ENCODE measurements around the gene TMEM140.
"Not testable (repeated sequence)": the region's sequence is repeated elsewhere in the genome, so short reads cannot be mapped to it uniquely, and the experiment has no call there.

TMEM140 gene

DNA sequence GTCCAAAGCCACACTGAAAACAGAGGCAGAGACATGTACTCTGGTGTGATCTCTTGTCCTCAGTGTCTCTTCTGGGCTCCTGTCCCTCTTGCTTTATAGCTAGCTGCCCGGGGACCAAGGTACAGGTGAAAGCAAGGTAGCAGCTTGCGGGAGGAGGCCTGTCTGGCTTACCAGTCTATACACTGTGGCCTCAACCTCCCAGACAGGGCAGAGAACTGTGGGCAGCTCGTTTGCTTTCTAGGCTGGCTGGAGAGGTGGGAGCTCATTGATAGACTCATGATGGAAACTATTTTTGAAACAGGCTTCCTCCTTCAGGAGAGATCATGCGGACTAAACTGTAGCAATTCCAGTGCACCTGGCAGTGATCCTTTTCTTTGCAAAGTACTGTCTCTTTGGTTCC is 18.0 kb downstream of the TMEM140 start:
- H3K9me3 ChIP-seq (ENCODE audit: control insufficient read depth, low read length): no peaks in the 10 kb centered on the region
- WGBS, 2 experiments: 95 to 96% methylated on average over 4 of the region's 4 CpGs
- H3K27ac ChIP-seq (ENCODE audit: insufficient read depth, low read depth, low read length, poor library complexity, severe bottlenecking): no peak overlapping the region
- H3K4me1 ChIP-seq (ENCODE audit: control insufficient read depth, insufficient read depth, low read length): peaks cover 9% of the 10 kb centered on the region
- no peak overlapping the region for H3K4me3 ChIP-seq (ENCODE audit: insufficient read depth, low read depth, low read length)
- H3K36me3 ChIP-seq (ENCODE audit: control insufficient read depth, insufficient read depth, low read length): peaks cover 32% of the 10 kb centered on the region
- H3K27me3 ChIP-seq (ENCODE audit: control insufficient read depth, insufficient read depth, low read length, poor library complexity, severe bottlenecking): no peaks in the 10 kb centered on the region

GRCh38 chr7:135166338-135166990 is 18.6 kb downstream of the TMEM140 start:
- peaks cover 32% of the 10 kb centered on the region for H3K36me3 ChIP-seq (ENCODE audit: control insufficient read depth, insufficient read depth, low read length)
- peaks cover 9% of the 10 kb centered on the region for H3K4me1 ChIP-seq (ENCODE audit: control insufficient read depth, insufficient read depth, low read length)

DNA sequence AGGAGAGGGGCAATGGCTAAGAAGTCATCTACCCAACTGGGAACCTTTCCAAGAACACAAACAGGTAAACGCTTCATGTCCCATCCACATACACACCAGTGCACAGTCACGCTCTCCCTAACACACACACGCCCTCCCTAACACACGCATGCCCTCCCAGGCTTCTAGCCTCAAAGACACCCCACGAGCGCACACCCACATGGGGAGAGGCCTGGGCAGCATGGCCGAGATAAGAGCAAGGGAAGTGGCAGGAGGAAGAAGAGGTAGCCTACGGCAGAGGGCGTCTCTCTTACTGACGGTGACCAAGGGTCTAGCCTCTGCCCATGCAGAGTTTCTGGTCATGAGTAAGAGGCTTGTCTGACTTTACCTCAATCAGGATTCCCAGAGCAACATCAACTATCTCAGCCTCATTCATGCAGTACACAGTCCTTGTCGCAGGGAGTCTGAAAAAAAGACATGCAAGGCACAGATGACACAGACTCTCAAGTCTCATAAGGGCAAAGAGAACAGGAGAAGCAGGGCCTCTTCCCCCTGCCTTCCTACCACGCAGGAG is 19.6 kb downstream of the TMEM140 start:
- Histone ChIP-seq H3K27ac (ENCODE audit: insufficient read depth, low read depth, low read length, poor library complexity, severe bottlenecking) (no peak overlapping the region), H3K9me3 (ENCODE audit: control insufficient read depth, low read length) (no peaks in the 10 kb centered on the region), H3K4me1 (ENCODE audit: control insufficient read depth, insufficient read depth, low read length) (peaks cover 9% of the 10 kb centered on the region), H3K27me3 (ENCODE audit: control insufficient read depth, insufficient read depth, low read length, poor library complexity, severe bottlenecking) (no peaks in the 10 kb centered on the region), H3K4me3 (ENCODE audit: insufficient read depth, low read depth, low read length) (no peak overlapping the region), H3K36me3 (ENCODE audit: control insufficient read depth, insufficient read depth, low read length) (peaks cover 32% of the 10 kb centered on the region)
- 87 to 89% methylated on average over 12 of the region's 12 CpGs for WGBS, 2 experiments

More at GRCh38 chr7:135166338-135166990, 18.6 kb downstream of the TMEM140 start:
- Histone ChIP-seq H3K9me3 (ENCODE audit: control insufficient read depth, low read length) (no peaks in the 10 kb centered on the region), H3K27ac (ENCODE audit: insufficient read depth, low read depth, low read length, poor library complexity, severe bottlenecking) (no peak overlapping the region), H3K4me3 (ENCODE audit: insufficient read depth, low read depth, low read length) (no peak overlapping the region), H3K27me3 (ENCODE audit: control insufficient read depth, insufficient read depth, low read length, poor library complexity, severe bottlenecking) (no peaks in the 10 kb centered on the region)
- WGBS, 2 experiments: 95 to 96% methylated on average over 18 of the region's 18 CpGs

GRCh38 chr7:135168001-135168400 is 20.1 kb downstream of the TMEM140 start:
- peaks cover 9% of the 10 kb centered on the region for H3K4me1 ChIP-seq (ENCODE audit: control insufficient read depth, insufficient read depth, low read length)
- H3K36me3 ChIP-seq (ENCODE audit: control insufficient read depth, insufficient read depth, low read length): peaks cover 32% of the 10 kb centered on the region
- no peaks in the 10 kb centered on the region for H3K27me3 ChIP-seq (ENCODE audit: control insufficient read depth, insufficient read depth, low read length, poor library complexity, severe bottlenecking)
- no peak overlapping the region for H3K4me3 ChIP-seq (ENCODE audit: insufficient read depth, low read depth, low read length)
- H3K9me3 ChIP-seq (ENCODE audit: control insufficient read depth, low read length): no peaks in the 10 kb centered on the region
- no peak overlapping the region for H3K27ac ChIP-seq (ENCODE audit: insufficient read depth, low read depth, low read length, poor library complexity, severe bottlenecking)
- WGBS, 2 experiments: 93 to 94% methylated on average over 4 to 5 of the region's 9 CpGs

DNA sequence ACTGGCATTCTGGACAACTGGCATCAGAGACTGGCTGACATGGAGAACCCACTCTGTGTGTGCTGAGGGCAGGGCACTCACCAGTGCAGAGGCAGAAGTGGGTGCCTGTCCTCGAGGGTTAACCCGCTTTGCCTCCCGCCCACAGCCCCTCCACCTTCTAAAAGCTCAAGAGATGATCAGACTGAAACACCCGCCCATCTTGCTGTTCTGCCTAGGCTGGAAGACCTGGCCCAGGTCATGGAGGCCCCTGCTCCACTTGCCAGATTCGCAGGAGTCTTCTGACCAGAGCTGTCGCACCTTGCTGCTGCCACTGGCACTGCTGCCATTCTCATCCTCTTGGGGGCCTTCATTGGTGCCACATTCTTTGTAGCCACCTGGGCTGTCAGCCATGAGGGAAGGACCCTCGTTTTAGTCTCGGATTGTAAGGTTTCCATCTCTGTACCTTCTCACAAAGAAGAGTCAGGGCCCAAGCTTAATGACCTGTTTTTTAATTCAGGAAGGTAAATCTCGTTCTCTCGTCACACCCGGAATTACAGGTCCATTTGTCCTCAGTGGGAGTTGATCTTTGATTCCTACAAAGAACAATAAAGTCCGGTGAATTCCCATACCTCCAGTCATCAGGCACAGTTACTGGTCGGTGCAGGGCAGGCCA is 20.7 kb downstream of the TMEM140 start:
- Histone ChIP-seq H3K27ac (ENCODE audit: insufficient read depth, low read depth, low read length, poor library complexity, severe bottlenecking) (no peak overlapping the region), H3K9me3 (ENCODE audit: control insufficient read depth, low read length) (no peaks in the 10 kb centered on the region), H3K4me3 (ENCODE audit: insufficient read depth, low read depth, low read length) (no peak overlapping the region), H3K4me1 (ENCODE audit: control insufficient read depth, insufficient read depth, low read length) (peaks cover 9% of the 10 kb centered on the region), H3K27me3 (ENCODE audit: control insufficient read depth, insufficient read depth, low read length, poor library complexity, severe bottlenecking) (no peaks in the 10 kb centered on the region), H3K36me3 (ENCODE audit: control insufficient read depth, insufficient read depth, low read length) (peaks cover 32% of the 10 kb centered on the region)
- 90 to 93% methylated on average over 13 of the region's 13 CpGs for WGBS, 2 experiments

DNA sequence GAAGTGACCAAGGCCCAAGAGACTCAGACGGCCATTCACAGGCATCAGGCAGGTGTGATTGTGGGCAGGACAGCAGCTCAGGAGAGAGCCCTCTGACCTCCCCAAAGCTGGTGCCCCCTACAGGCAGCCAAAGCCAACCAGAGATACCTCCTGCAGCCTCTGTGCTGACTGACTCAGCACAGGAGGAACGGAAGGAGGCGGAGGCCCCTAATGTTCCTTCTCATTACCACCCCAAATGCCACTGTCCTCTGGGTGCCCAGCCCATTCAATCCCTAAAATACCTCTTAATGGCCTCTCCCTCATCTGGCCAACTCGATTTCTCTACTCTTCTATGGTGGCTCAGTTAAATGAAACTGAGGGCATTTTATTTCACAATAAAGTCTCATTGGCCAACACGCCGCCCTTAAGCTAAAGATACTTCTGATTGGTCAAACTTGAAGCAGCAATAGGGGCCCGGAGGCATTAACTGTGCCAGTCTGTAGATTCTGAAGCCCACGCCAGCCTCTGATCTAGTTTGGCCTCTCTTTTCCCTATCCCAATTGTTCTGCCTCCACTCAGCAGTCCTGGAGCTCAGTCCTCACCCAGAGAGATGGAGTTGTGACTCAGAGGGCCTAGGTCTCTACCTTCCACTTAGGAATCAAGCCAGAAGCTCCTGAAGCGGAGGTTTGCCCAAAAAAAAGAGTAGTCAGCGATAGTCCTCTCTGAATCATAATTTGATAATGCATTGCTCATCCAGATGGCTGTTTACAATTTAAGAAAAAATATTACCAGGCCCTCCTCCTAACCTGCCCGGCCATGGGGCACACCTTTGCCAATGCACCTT is 21.5 kb downstream of the TMEM140 start:
- Histone ChIP-seq H3K9me3 (ENCODE audit: control insufficient read depth, low read length) (no peaks in the 10 kb centered on the region), H3K4me3 (ENCODE audit: insufficient read depth, low read depth, low read length) (peak overlapping the region; percentile 91), H3K4me1 (ENCODE audit: control insufficient read depth, insufficient read depth, low read length) (peaks cover 9% of the 10 kb centered on the region), H3K36me3 (ENCODE audit: control insufficient read depth, insufficient read depth, low read length) (peaks cover 27% of the 10 kb centered on the region), H3K27ac (ENCODE audit: insufficient read depth, low read depth, low read length, poor library complexity, severe bottlenecking) (no peak overlapping the region), H3K27me3 (ENCODE audit: control insufficient read depth, insufficient read depth, low read length, poor library complexity, severe bottlenecking) (no peaks in the 10 kb centered on the region)
- WGBS, 2 experiments: 73 to 77% methylated on average over 10 to 11 of the region's 11 CpGs

- Histone ChIP-seq H3K36me3 (ENCODE audit: control insufficient read depth, insufficient read depth, low read length) (peaks cover 22% of the 10 kb centered on the region), H3K4me1 (ENCODE audit: control insufficient read depth, insufficient read depth, low read length) (peaks cover 9% of the 10 kb centered on the region), H3K4me3 (ENCODE audit: insufficient read depth, low read depth, low read length) (peak overlapping the region; percentile 91), H3K27ac (ENCODE audit: insufficient read depth, low read depth, low read length, poor library complexity, severe bottlenecking) (peak overlapping the region; percentile 87), H3K9me3 (ENCODE audit: control insufficient read depth, low read length) (no peaks in the 10 kb centered on the region), H3K27me3 (ENCODE audit: control insufficient read depth, insufficient read depth, low read length, poor library complexity, severe bottlenecking) (no peaks in the 10 kb centered on the region)
- 2 to 3% methylated on average over 17 of the region's 17 CpGs for WGBS, 2 experiments
Measured at GRCh38 chr7:135169964-135170273, 22.0 kb downstream of the TMEM140 start.

DNA sequence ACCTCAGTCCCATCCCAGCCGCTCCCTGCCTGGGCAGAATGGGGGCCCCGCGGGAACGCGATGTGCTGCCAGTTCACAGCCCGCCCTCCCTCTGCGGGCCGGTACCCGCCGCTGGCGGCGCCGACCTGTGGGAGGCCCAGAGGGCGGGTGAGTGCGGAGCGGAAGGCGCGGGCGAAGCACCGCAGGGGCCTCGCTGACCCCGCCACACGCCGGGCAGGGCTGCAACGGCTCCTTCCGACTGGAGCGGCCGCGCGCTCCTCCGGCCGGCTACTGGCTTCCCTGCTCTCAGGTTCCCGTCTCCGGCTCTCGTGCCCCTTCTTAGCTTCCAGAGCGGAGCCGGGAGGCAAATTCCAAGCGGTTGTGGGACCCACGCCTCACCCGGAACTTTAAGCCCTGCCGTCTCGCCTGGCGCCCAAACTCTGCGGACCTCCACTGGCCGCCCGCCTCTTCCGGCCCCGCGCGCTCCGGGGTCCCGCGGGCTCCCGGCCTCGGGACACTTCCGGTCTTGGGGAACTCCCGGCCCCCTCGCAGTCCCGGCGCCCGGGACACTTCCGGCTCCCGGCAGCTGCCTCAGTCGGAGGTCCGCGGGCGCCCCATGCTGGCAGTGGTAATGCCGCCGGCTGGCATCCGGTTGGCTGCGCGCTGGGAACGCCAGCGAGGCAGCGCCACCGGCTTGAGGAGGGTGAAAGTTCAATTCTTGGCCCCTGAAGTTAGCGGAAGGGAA is 22.6 kb downstream of the TMEM140 start, which contains the start of gene CYREN:
TSS of gene CYREN (minus strand) at position 434 of the 724 bp plus-strand sequence. CDS start 1,785 bp downstream, outside the sequence.
- Histone ChIP-seq H3K9me3 (ENCODE audit: control insufficient read depth, low read length) (no peaks in the 10 kb centered on the region), H3K4me1 (ENCODE audit: control insufficient read depth, insufficient read depth, low read length) (peaks cover 9% of the 10 kb centered on the region), H3K27ac (ENCODE audit: insufficient read depth, low read depth, low read length, poor library complexity, severe bottlenecking) (peak within 1 kb of the TSS; percentile 87), H3K36me3 (ENCODE audit: control insufficient read depth, insufficient read depth, low read length) (peaks cover 22% of the 10 kb centered on the region), H3K4me3 (ENCODE audit: insufficient read depth, low read depth, low read length) (peak within 1 kb of the TSS; percentile 91), H3K27me3 (ENCODE audit: control insufficient read depth, insufficient read depth, low read length, poor library complexity, severe bottlenecking) (no peaks in the 10 kb centered on the region)
- 0% methylated on average over 77 of the region's 77 CpGs for WGBS, 2 experiments

DNA sequence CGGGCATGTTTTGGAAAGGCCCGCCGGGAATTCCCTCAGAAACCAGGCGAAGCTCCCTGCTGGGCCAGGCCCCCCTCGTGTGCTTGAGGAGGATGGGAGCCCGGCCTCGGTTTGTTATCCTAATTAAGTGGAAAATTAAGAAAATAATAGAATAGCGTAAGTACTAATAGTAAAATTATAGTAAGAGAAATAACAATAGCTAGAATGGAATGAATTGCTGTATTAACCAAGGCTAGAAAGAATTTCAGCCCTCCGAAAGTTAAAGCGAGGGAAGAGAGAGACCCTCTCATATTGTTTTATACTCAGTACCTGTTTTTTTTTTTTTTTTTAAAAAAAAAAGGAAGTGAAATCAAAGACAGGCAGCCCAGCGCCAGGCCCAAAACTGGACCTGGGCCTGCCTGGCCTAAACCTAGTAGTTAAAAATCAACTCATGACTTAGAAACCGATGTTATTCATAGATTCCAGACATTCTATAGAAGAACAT is 23.2 kb downstream of the TMEM140 start:
- not testable (repeated sequence) for H3K9me3 ChIP-seq (ENCODE audit: control insufficient read depth, low read length); H3K27me3 ChIP-seq (ENCODE audit: control insufficient read depth, insufficient read depth, low read length, poor library complexity, severe bottlenecking); H3K4me1 ChIP-seq (ENCODE audit: control insufficient read depth, insufficient read depth, low read length)
- Histone ChIP-seq H3K27ac (ENCODE audit: insufficient read depth, low read depth, low read length, poor library complexity, severe bottlenecking) (peak overlapping the region; percentile 87), H3K4me3 (ENCODE audit: insufficient read depth, low read depth, low read length) (peak overlapping the region; percentile 91), H3K36me3 (ENCODE audit: control insufficient read depth, insufficient read depth, low read length) (peaks cover 22% of the 10 kb centered on the region)
- WGBS, 2 experiments: 29 to 31% methylated on average over 11 to 12 of the region's 12 CpGs
